PFSK-1 (cell line): ENCODE measurements around the gene SLC38A10.

Experiments
- FOXP2 ChIP-seq: optimal IDR thresholded peaks from 2 replicates; pipeline ENCODE3; 2011; ENCODE audit warnings: borderline replicate concordance, control low read depth, inconsistent platforms; ENCODE audit not compliant: insufficient read depth; ENCODE audit errors: extremely low read length, extremely low read depth
- POLR2AphosphoS5 ChIP-seq: IDR thresholded peaks from 2 replicates; pipeline ENCODE4 v1.6.1; 2012; ENCODE audit warnings: low read depth, mild to moderate bottlenecking, control low read depth, low read length, moderate library complexity
- SIN3A ChIP-seq: IDR thresholded peaks from 2 replicates; pipeline ENCODE4 v1.6.1; 2012; ENCODE audit warnings: mild to moderate bottlenecking, low read length, moderate library complexity, borderline replicate concordance; ENCODE audit not compliant: insufficient read depth
- TAF1 ChIP-seq: IDR thresholded peaks from 2 replicates; pipeline ENCODE4 v1.6.1; 2012; ENCODE audit warnings: low read length, control low read depth, borderline replicate concordance; ENCODE audit not compliant: insufficient read depth
- TF ChIP-seq, protein P1 (sequence below), 2 experiments: IDR thresholded peaks; 2 replicates each; pipeline versions ENCODE4 v1.6.1 to v1.8.0; 2011 to 2012; ENCODE audit warnings: low read depth in 2 of 2, low read length in 2 of 2, control low read depth in 1 of 2, inconsistent platforms in 1 of 2, mild to moderate bottlenecking in 1 of 2, moderate library complexity in 1 of 2; ENCODE audit not compliant: insufficient read depth in 1 of 2

DNA sequence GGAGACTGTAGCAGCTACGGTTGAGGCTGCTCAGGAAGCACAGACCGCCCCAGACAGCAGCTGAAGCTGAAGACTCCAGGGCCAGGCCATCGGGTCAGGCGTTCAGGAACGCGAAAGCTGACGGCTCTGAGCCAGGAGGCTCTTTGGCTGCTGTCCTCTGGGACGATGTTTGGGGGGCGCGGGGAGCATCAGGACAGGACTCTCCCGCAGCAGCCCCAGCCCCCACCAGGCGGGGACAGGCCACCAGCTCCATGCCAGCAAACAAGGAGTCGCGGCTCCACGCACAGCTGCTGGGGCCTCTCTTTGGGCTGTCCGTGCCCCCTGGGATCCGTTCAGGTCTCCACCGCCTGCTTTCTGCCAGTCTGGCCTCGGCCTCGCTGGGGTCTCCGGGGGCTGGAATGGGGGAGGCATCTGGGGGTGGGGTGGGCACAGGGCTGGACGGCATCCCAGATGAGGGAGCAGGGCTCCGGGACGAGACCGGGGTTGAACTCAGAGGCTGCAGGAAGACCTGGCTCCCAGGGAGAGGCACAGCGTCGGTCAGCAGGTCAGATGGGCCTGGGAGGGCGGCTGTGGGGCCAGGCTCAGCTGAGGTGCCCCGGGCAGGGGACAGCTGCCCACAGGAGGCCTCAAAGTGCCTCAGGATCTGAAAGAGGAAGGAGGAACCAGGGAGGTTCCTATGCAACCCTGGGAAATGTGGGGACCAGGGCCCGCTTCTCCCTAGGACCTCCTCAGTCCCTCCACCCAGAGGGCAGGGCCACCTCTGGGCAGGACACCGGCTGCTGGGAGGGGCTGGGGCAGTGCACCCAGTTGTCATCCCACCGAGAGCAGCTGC is 66.1 kb downstream of the SLC38A10 start:
- no peak for TF ChIP-seq POLR2AphosphoS5
- no peak for TF ChIP-seq TAF1
- no peak for TF ChIP-seq SIN3A
- TF ChIP-seq, protein P1, sequence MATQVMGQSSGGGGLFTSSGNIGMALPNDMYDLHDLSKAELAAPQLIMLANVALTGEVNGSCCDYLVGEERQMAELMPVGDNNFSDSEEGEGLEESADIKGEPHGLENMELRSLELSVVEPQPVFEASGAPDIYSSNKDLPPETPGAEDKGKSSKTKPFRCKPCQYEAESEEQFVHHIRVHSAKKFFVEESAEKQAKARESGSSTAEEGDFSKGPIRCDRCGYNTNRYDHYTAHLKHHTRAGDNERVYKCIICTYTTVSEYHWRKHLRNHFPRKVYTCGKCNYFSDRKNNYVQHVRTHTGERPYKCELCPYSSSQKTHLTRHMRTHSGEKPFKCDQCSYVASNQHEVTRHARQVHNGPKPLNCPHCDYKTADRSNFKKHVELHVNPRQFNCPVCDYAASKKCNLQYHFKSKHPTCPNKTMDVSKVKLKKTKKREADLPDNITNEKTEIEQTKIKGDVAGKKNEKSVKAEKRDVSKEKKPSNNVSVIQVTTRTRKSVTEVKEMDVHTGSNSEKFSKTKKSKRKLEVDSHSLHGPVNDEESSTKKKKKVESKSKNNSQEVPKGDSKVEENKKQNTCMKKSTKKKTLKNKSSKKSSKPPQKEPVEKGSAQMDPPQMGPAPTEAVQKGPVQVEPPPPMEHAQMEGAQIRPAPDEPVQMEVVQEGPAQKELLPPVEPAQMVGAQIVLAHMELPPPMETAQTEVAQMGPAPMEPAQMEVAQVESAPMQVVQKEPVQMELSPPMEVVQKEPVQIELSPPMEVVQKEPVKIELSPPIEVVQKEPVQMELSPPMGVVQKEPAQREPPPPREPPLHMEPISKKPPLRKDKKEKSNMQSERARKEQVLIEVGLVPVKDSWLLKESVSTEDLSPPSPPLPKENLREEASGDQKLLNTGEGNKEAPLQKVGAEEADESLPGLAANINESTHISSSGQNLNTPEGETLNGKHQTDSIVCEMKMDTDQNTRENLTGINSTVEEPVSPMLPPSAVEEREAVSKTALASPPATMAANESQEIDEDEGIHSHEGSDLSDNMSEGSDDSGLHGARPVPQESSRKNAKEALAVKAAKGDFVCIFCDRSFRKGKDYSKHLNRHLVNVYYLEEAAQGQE (IDR thresholded peaks at IDR 0.05; ENCODE audit: insufficient read depth in 1 of 2, low read depth in 2 of 2, low read length in 2 of 2): no peak
- TF ChIP-seq FOXP2: no peak
